WTC11 (cell line): ENCODE data around the gene BOLA2B. TPM values are rescaled to one million over a fixed set of nuclear protein-coding genes. Genes with fewer than 3 reads are reported as not detected.

Experiments used
- ATAC-seq: fragments of 200-7000 bp; cut with Tn5 transposase; 2 replicates; pipeline ENCODE4 v1.10.0; 2021; ENCODE audit warnings: mild to moderate bottlenecking, moderate library complexity
- CTCF ChIA-PET: fragments of 300-600 bp; sonication (Branson Sonifier 250); formaldehyde crosslinking; loops from one replicate; lab custom pipeline; 2021; ENCODE audit warnings: antibody characterized with exemption; lab: Charles Lee
- POLR2A ChIA-PET: fragments of 350-600 bp; sonication (Branson Sonifier 250); formaldehyde crosslinking; loops from one replicate; lab custom pipeline; 2021; ENCODE audit warnings: antibody characterized with exemption; lab: Charles Lee
- DNase-seq: peaks from one replicate; pipeline ENCODE4 v3.0.0; 2021; ENCODE audit warnings: low spot score
- H3K27ac Mint-ChIP-seq: 2 replicates; pipeline ENCODE4 v1.8.0; 2021; ENCODE audit warnings: mixed read lengths
- H3K27me3 Mint-ChIP-seq: 2 replicates; pipeline ENCODE4 v1.8.0; 2021; ENCODE audit warnings: low read depth, mild to moderate bottlenecking, moderate library complexity, mixed read lengths
- H3K36me3 Mint-ChIP-seq: 2 replicates; pipeline ENCODE4 v1.8.0; 2021; ENCODE audit warnings: mixed read lengths
- H3K4me1 Mint-ChIP-seq: 2 replicates; pipeline ENCODE4 v1.8.0; 2022; ENCODE audit warnings: mixed read lengths
- H3K4me3 Mint-ChIP-seq: 2 replicates; pipeline ENCODE4 v1.8.0; 2021; ENCODE audit warnings: mild to moderate bottlenecking, moderate library complexity, mixed read lengths
- H3K9me3 Mint-ChIP-seq: 2 replicates; pipeline ENCODE4 v1.8.0; 2021; ENCODE audit warnings: mixed read lengths
- E2F5 ChIP-seq: sonication (generic); formaldehyde crosslinking; IDR thresholded peaks from 2 replicates; pipeline ENCODE4 v1.8.1; 2022; ENCODE audit warnings: mild to moderate bottlenecking, moderate library complexity, missing genetic modification reagents
- ELF4 ChIP-seq: sonication (generic); formaldehyde crosslinking; IDR thresholded peaks from 2 replicates; pipeline ENCODE4 v1.8.1; 2022; ENCODE audit warnings: low read depth, mild to moderate bottlenecking, moderate library complexity, missing genetic modification reagents
- ETV6 ChIP-seq: sonication (generic); formaldehyde crosslinking; IDR thresholded peaks from 2 replicates; pipeline ENCODE4 v1.8.1; 2022; ENCODE audit warnings: mild to moderate bottlenecking, missing genetic modification reagents
- FOXJ3 ChIP-seq: sonication (generic); formaldehyde crosslinking; IDR thresholded peaks from 2 replicates; pipeline ENCODE4 v1.9.0; 2021; ENCODE audit warnings: missing genetic modification reagents, mild to moderate bottlenecking, borderline replicate concordance
- FOXK1 ChIP-seq: sonication (generic); formaldehyde crosslinking; IDR thresholded peaks from 2 replicates; pipeline ENCODE4 v1.8.0; 2022; ENCODE audit warnings: mild to moderate bottlenecking, moderate library complexity, missing genetic modification reagents
- FOXP1 ChIP-seq: sonication (generic); formaldehyde crosslinking; IDR thresholded peaks from 2 replicates; pipeline ENCODE4 v1.8.0; 2022; ENCODE audit warnings: missing genetic modification reagents, mild to moderate bottlenecking, moderate library complexity, borderline replicate concordance
- GABPB1 ChIP-seq: sonication (generic); formaldehyde crosslinking; IDR thresholded peaks from 2 replicates; pipeline ENCODE4 v1.8.1; 2023; ENCODE audit warnings: mild to moderate bottlenecking, missing genetic modification reagents
- IRF2 ChIP-seq: sonication (generic); formaldehyde crosslinking; IDR thresholded peaks from 2 replicates; pipeline ENCODE4 v1.8.0; 2022; ENCODE audit warnings: low read depth, missing genetic modification reagents, borderline replicate concordance
- JUN ChIP-seq: sonication (generic); formaldehyde crosslinking; IDR thresholded peaks from 2 replicates; pipeline ENCODE4 v1.8.0; 2023; ENCODE audit warnings: mild to moderate bottlenecking, missing genetic modification reagents
- MAX ChIP-seq: sonication (generic); formaldehyde crosslinking; IDR thresholded peaks from 2 replicates; pipeline ENCODE4 v1.8.0; 2022; ENCODE audit warnings: mild to moderate bottlenecking, missing genetic modification reagents
- NFATC4 ChIP-seq: fragments of 250-450 bp; sonication (Bioruptor Pico); IDR thresholded peaks from 2 replicates; pipeline ENCODE4 v1.9.0; 2021; ENCODE audit warnings: mild to moderate bottlenecking
- NR1H2 ChIP-seq: sonication (generic); formaldehyde crosslinking; IDR thresholded peaks from 2 replicates; pipeline ENCODE4 v1.9.0; 2021; ENCODE audit warnings: mild to moderate bottlenecking, moderate library complexity, missing genetic modification reagents
- NR2C2 ChIP-seq: sonication (generic); formaldehyde crosslinking; IDR thresholded peaks from 2 replicates; pipeline ENCODE4 v1.8.0; 2022; ENCODE audit warnings: mild to moderate bottlenecking, missing genetic modification reagents
- PRRX2 ChIP-seq: fragments of 250-450 bp; sonication (Bioruptor Pico); IDR thresholded peaks from 2 replicates; pipeline ENCODE4 v1.8.0; 2021; ENCODE audit warnings: mild to moderate bottlenecking
- RORB ChIP-seq: fragments of 250-450 bp; sonication (Bioruptor Pico); IDR thresholded peaks from 2 replicates; pipeline ENCODE4 v1.9.0; 2021; ENCODE audit warnings: mild to moderate bottlenecking
- SOX15 ChIP-seq: fragments of 250-450 bp; sonication (Bioruptor Pico); IDR thresholded peaks from 2 replicates; pipeline ENCODE4 v1.9.0; 2021; ENCODE audit warnings: mild to moderate bottlenecking
- TP53 ChIP-seq: sonication (generic); formaldehyde crosslinking; IDR thresholded peaks from 2 replicates; pipeline ENCODE4 v1.8.1; 2023; ENCODE audit warnings: mild to moderate bottlenecking, missing genetic modification reagents
- ZNF317 ChIP-seq: sonication (generic); formaldehyde crosslinking; IDR thresholded peaks from 2 replicates; pipeline ENCODE4 v1.8.1; 2023; ENCODE audit warnings: low read depth, mild to moderate bottlenecking, moderate library complexity, missing genetic modification reagents, borderline replicate concordance
- ZNF423 ChIP-seq: fragments of 250-450 bp; sonication (Bioruptor Pico); IDR thresholded peaks from 2 replicates; pipeline ENCODE4 v2.1.2; 2022; ENCODE audit warnings: mild to moderate bottlenecking, moderate library complexity
- total RNA-seq: library from RNA; stranded (reverse); gene quantifications from 3 replicates; pipeline ENCODE4 v1.2.3, GENCODE V29; 2021
- TF ChIP-seq, protein P1 (sequence below): sonication (generic); formaldehyde crosslinking; IDR thresholded peaks from 2 replicates; pipeline ENCODE4 v1.8.1; 2023; ENCODE audit warnings: mild to moderate bottlenecking, moderate library complexity, missing genetic modification reagents
- TF ChIP-seq, protein P2 (sequence below): sonication (generic); formaldehyde crosslinking; IDR thresholded peaks from 2 replicates; pipeline ENCODE4 v1.8.1; 2023; ENCODE audit warnings: mild to moderate bottlenecking, missing genetic modification reagents
- TF ChIP-seq, protein P3 (sequence below): sonication (generic); formaldehyde crosslinking; IDR thresholded peaks from 2 replicates; pipeline ENCODE4 v1.8.0; 2023; ENCODE audit warnings: mild to moderate bottlenecking, missing genetic modification reagents

Gene BOLA2B
- total RNA-seq, 1 experiment from 2014 or later, result 206 TPM

GRCh38 chr16:30185683-30186421, 7.6 kb downstream of the BOLA2B start:
- peaks cover 7% of the 10 kb centered on the region for H3K4me1 Mint-ChIP-seq
- TF ChIP-seq GABPB1 (0 out of 2 replicates have a peak, but pooled peaks have one; percentile 22), TP53 (CRISPR knock-in tag) (no peak), JUN (CRISPR knock-in tag) (no peak)
- TF ChIP-seq, protein P1, sequence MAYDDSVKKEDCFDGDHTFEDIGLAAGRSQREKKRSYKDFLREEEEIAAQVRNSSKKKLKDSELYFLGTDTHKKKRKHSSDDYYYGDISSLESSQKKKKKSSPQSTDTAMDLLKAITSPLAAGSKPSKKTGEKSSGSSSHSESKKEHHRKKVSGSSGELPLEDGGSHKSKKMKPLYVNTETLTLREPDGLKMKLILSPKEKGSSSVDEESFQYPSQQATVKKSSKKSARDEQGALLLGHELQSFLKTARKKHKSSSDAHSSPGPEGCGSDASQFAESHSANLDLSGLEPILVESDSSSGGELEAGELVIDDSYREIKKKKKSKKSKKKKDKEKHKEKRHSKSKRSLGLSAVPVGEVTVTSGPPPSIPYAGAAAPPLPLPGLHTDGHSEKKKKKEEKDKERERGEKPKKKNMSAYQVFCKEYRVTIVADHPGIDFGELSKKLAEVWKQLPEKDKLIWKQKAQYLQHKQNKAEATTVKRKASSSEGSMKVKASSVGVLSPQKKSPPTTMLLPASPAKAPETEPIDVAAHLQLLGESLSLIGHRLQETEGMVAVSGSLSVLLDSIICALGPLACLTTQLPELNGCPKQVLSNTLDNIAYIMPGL (CRISPR knock-in tag), result no peak
- DNase-seq, result no peak
- CTCF ChIA-PET, result interaction anchor here (1.2 to 4.8 kb wide), 4 partner anchors 73 to 429 kb away, joined by 4 to 21 read pairs (median 12); partner anchors contain the start of genes GDPD3 and TBX6
- H3K27ac Mint-ChIP-seq, result no peak overlapping the region
- ATAC-seq, result no peak
- H3K9me3 Mint-ChIP-seq, result no peaks in the 10 kb centered on the region
- POLR2A ChIA-PET, result interaction anchor here (1.0 kb wide), 1 partner anchor 94 kb away, joined by 3 read pairs; no protein-coding TSS in a partner anchor
- H3K27me3 Mint-ChIP-seq, result peaks cover 33% of the 10 kb centered on the region
- H3K36me3 Mint-ChIP-seq, result no peaks in the 10 kb centered on the region
- H3K4me3 Mint-ChIP-seq, result no peak overlapping the region

- ATAC-seq (no peak), DNase-seq (no peak)
- no peak overlapping the region for H3K4me3 Mint-ChIP-seq
- ChIA-PET POLR2A (interaction anchor here (1.0 kb wide), 1 partner anchor 93 kb away, joined by 3 read pairs; no protein-coding TSS in a partner anchor), CTCF (interaction anchor here (1.2 to 4.8 kb wide), 4 partner anchors 72 to 430 kb away, joined by 4 to 21 read pairs (median 12); partner anchors contain the start of genes GDPD3 and TBX6)
- H3K9me3 Mint-ChIP-seq, result no peaks in the 10 kb centered on the region
- H3K4me1 Mint-ChIP-seq, result peaks cover 7% of the 10 kb centered on the region
- H3K27me3 Mint-ChIP-seq, result peaks cover 41% of the 10 kb centered on the region
- no peak overlapping the region for H3K27ac Mint-ChIP-seq
- TF ChIP-seq FOXP1 (CRISPR knock-in tag) (no peak), NR1H2 (CRISPR knock-in tag) (no peak), E2F5 (no peak), ZNF423 (CRISPR knock-in tag) (no peak), SOX15 (no peak), FOXJ3 (CRISPR knock-in tag) (no peak), ELF4 (CRISPR knock-in tag) (no peak), IRF2 (CRISPR knock-in tag) (no peak), ZNF317 (CRISPR knock-in tag) (no peak), ETV6 (CRISPR knock-in tag) (no peak), MAX (CRISPR knock-in tag) (no peak), RORB (CRISPR knock-in tag) (no peak), NR2C2 (CRISPR knock-in tag) (no peak), GABPB1 (no peak), FOXK1 (no peak), NFATC4 (CRISPR knock-in tag) (no peak), PRRX2 (CRISPR knock-in tag) (no peak)
- TF ChIP-seq, protein P2, sequence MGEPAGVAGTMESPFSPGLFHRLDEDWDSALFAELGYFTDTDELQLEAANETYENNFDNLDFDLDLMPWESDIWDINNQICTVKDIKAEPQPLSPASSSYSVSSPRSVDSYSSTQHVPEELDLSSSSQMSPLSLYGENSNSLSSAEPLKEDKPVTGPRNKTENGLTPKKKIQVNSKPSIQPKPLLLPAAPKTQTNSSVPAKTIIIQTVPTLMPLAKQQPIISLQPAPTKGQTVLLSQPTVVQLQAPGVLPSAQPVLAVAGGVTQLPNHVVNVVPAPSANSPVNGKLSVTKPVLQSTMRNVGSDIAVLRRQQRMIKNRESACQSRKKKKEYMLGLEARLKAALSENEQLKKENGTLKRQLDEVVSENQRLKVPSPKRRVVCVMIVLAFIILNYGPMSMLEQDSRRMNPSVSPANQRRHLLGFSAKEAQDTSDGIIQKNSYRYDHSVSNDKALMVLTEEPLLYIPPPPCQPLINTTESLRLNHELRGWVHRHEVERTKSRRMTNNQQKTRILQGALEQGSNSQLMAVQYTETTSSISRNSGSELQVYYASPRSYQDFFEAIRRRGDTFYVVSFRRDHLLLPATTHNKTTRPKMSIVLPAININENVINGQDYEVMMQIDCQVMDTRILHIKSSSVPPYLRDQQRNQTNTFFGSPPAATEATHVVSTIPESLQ, result no peak
- TF ChIP-seq, protein P3, sequence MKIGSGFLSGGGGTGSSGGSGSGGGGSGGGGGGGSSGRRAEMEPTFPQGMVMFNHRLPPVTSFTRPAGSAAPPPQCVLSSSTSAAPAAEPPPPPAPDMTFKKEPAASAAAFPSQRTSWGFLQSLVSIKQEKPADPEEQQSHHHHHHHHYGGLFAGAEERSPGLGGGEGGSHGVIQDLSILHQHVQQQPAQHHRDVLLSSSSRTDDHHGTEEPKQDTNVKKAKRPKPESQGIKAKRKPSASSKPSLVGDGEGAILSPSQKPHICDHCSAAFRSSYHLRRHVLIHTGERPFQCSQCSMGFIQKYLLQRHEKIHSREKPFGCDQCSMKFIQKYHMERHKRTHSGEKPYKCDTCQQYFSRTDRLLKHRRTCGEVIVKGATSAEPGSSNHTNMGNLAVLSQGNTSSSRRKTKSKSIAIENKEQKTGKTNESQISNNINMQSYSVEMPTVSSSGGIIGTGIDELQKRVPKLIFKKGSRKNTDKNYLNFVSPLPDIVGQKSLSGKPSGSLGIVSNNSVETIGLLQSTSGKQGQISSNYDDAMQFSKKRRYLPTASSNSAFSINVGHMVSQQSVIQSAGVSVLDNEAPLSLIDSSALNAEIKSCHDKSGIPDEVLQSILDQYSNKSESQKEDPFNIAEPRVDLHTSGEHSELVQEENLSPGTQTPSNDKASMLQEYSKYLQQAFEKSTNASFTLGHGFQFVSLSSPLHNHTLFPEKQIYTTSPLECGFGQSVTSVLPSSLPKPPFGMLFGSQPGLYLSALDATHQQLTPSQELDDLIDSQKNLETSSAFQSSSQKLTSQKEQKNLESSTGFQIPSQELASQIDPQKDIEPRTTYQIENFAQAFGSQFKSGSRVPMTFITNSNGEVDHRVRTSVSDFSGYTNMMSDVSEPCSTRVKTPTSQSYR (CRISPR knock-in tag), result no peak
- no peaks in the 10 kb centered on the region for H3K36me3 Mint-ChIP-seq
Observed at GRCh38 chr16:30184891-30185682, 8.4 kb downstream of the BOLA2B start.
